ENCODE results near the gene KIF17.
A peak's percentile ranks its signal among the peaks of the same experiment; 100 is the strongest.

Gene KIF17

DNA sequence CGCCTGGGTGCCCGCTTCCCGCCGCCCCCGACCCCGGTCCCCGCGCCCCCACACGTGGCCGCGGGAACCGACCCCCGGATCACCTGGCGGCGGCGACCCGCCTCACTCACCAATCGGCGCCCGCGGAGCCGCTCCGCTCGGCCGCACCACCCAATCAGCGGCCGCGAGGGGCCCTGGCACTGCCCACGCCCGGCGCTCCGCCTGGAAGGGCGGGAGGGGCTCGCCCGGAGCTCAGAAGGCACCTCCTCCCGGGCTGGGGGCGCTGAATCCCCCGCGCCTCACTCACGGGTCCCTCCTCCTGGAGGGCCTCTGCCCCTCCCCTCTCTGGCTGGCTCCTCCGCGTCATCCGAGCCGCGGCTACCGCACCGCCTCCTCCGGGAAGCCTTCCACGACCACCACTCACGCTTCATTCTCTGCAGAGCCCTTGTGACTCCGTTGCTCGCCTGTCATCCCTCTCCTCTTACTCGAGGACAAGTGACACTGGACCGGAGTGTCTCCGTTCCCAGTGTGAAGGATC lies 14.3 kb upstream of the KIF17 start:
- Histone ChIP-seq H3K27me3 (ENCODE audit: insufficient read depth, poor library complexity, severe bottlenecking) (peaks cover 42% of the 10 kb centered on the region), H3K4me3 (replicated peaks; ENCODE audit: insufficient read depth, low read length) (peak overlapping the region; percentile 54), H3K27ac (replicated peaks) (no peak overlapping the region)
- DNase-seq (ENCODE audit: low read depth in 1 of 2, low spot score in 1 of 2): no peak
- no peak for TF ChIP-seq SPI1 (IDR thresholded peaks at IDR 0.05; ENCODE audit: borderline replicate concordance, low read depth)
- TF ChIP-seq, protein P1, sequence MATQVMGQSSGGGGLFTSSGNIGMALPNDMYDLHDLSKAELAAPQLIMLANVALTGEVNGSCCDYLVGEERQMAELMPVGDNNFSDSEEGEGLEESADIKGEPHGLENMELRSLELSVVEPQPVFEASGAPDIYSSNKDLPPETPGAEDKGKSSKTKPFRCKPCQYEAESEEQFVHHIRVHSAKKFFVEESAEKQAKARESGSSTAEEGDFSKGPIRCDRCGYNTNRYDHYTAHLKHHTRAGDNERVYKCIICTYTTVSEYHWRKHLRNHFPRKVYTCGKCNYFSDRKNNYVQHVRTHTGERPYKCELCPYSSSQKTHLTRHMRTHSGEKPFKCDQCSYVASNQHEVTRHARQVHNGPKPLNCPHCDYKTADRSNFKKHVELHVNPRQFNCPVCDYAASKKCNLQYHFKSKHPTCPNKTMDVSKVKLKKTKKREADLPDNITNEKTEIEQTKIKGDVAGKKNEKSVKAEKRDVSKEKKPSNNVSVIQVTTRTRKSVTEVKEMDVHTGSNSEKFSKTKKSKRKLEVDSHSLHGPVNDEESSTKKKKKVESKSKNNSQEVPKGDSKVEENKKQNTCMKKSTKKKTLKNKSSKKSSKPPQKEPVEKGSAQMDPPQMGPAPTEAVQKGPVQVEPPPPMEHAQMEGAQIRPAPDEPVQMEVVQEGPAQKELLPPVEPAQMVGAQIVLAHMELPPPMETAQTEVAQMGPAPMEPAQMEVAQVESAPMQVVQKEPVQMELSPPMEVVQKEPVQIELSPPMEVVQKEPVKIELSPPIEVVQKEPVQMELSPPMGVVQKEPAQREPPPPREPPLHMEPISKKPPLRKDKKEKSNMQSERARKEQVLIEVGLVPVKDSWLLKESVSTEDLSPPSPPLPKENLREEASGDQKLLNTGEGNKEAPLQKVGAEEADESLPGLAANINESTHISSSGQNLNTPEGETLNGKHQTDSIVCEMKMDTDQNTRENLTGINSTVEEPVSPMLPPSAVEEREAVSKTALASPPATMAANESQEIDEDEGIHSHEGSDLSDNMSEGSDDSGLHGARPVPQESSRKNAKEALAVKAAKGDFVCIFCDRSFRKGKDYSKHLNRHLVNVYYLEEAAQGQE (IDR thresholded peaks at IDR 0.05; ENCODE audit: insufficient replicate concordance, low read depth): no peak
- no peak for TF ChIP-seq CTCF (IDR thresholded peaks at IDR 0.05; ENCODE audit: insufficient read depth, low read length)
- no peak for TF ChIP-seq POLR2AphosphoS5 (IDR thresholded peaks at IDR 0.05; ENCODE audit: low read depth)
- no peak for TF ChIP-seq GABPA (IDR thresholded peaks at IDR 0.05; ENCODE audit: low read depth)

GRCh38 chr1:20731057-20731991 lies 13.5 kb upstream of the KIF17 start:
- DNase-seq (ENCODE audit: low read depth in 1 of 2, low spot score in 1 of 2): no peak
- TF ChIP-seq SPI1 (IDR thresholded peaks at IDR 0.05; ENCODE audit: borderline replicate concordance, low read depth) (no peak), POLR2AphosphoS5 (IDR thresholded peaks at IDR 0.05; ENCODE audit: low read depth) (no peak), CTCF (IDR thresholded peaks at IDR 0.05; ENCODE audit: insufficient read depth, low read length) (no peak), GABPA (IDR thresholded peaks at IDR 0.05; ENCODE audit: low read depth) (no peak)
- TF ChIP-seq, protein P1 (IDR thresholded peaks at IDR 0.05; ENCODE audit: insufficient replicate concordance, low read depth): no peak
- Histone ChIP-seq H3K27ac (replicated peaks) (no peak overlapping the region), H3K4me3 (replicated peaks; ENCODE audit: insufficient read depth, low read length) (peak overlapping the region; percentile 54), H3K27me3 (ENCODE audit: insufficient read depth, poor library complexity, severe bottlenecking) (peaks cover 42% of the 10 kb centered on the region)

- peaks cover 42% of the 10 kb centered on the region for H3K27me3 ChIP-seq (ENCODE audit: insufficient read depth, poor library complexity, severe bottlenecking)
- H3K4me3 ChIP-seq (replicated peaks; ENCODE audit: insufficient read depth, low read length): no peak overlapping the region
- no peak for TF ChIP-seq SPI1 (IDR thresholded peaks at IDR 0.05; ENCODE audit: borderline replicate concordance, low read depth)
- TF ChIP-seq, protein P1 (IDR thresholded peaks at IDR 0.05; ENCODE audit: insufficient replicate concordance, low read depth): no peak
- TF ChIP-seq POLR2AphosphoS5 (IDR thresholded peaks at IDR 0.05; ENCODE audit: low read depth): no peak
- TF ChIP-seq GABPA (IDR thresholded peaks at IDR 0.05; ENCODE audit: low read depth): no peak
- no peak for TF ChIP-seq CTCF (IDR thresholded peaks at IDR 0.05; ENCODE audit: insufficient read depth, low read length)
- no peak for DNase-seq (ENCODE audit: low read depth in 1 of 2, low spot score in 1 of 2)
- H3K27ac ChIP-seq (replicated peaks): no peak overlapping the region
These were observed 12.9 kb upstream of the KIF17 start for GRCh38 chr1:20730690-20731056.
